ENCODE measurements around the gene RNF213.
"Not testable (repeated sequence)": the region's sequence is repeated elsewhere in the genome, so short reads cannot be mapped to it uniquely, and the experiment has no call there.

RNF213 gene

DNA sequence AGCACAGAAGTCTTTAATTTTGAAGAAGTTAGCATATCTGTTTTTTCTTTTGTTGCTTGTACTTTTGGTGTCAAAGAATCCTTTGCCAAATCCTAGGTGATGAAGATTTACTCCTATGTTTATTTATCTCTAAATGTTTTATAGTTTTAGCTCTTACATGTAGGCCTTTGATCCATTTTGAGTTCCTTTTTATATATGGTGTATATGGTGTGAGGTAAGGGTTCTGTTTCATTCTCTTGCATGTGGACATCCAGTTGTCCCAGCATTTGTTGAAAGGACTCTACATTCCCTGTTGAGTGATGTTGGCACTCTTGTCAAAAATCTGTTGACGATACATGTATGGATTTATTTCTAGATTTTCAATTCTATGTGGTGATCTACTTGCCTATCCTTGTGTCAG is 62.2 kb downstream of the RNF213 start:
- no peak for DNase-seq

DNA sequence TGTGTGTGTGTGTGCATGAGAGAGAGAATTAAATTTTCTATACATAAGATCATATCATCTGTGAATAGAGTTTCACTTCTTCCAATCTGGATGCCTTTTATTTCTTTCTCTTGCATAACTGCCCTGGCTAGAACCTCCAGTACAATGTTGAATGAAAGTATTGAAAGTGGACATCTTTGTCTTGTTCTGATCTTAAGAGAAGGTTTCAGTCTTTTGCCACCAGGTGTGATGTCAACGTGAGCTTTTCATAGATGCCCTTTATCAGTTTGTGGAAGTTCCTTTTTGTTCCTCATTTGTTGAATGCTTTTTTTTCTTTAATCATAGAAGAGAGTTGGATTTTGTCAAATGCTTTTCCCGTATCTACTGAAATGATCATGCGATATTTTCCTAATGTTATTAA is 63.3 kb downstream of the RNF213 start:
- no peak for DNase-seq

- no peak for DNase-seq
Measured at GRCh38 chr17:80327518-80327917, 66.9 kb downstream of the RNF213 start.

GRCh38 chr17:80328634-80329380 is 68.2 kb downstream of the RNF213 start:
- DNase-seq, result no peak

DNA sequence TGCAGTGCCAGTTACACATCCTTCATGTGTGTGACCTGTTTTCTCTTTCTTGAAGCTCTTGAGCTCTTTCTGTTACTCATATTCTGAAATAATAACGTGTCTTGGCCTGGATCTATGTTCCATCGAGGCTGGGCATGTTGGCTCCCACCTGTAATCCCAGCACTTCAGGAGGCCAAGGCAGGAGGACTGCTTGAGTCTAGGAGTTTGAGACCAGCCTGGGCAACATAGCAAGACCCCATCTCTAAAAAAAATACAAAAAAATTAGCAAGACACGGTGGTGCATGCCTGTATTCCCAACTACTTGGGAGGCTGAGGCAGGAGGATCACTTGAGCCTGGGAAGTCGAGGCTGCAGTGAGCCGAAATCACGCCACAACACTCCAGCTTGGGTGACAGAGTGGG is 68.8 kb downstream of the RNF213 start:
- not testable (repeated sequence) for DNase-seq

GRCh38 chr17:80330276-80330675 is 69.6 kb downstream of the RNF213 start:
- no peak for DNase-seq

DNA sequence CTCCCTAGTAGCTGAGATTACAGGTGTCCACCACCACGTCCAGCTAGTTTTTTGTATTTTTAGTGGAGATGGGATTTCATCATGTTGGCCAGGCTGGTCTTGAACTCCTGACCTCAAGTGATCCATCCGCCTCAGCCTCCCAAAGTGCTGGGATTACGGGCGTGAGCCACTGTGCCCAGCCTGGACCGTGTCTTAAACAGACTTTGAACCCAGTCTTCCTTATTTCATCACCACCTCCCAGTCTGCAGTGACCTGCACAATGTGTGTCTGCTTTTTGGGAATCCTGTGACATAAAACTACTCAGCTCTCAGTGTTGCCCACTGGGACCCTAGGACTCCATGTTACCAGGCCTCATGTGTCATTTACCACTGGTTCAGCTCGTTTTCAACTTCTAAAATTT is 70.3 kb downstream of the RNF213 start:
- DNase-seq, result not testable (repeated sequence)

- no peak for DNase-seq
Measured at GRCh38 chr17:80331820-80332219, 71.2 kb downstream of the RNF213 start.

DNA sequence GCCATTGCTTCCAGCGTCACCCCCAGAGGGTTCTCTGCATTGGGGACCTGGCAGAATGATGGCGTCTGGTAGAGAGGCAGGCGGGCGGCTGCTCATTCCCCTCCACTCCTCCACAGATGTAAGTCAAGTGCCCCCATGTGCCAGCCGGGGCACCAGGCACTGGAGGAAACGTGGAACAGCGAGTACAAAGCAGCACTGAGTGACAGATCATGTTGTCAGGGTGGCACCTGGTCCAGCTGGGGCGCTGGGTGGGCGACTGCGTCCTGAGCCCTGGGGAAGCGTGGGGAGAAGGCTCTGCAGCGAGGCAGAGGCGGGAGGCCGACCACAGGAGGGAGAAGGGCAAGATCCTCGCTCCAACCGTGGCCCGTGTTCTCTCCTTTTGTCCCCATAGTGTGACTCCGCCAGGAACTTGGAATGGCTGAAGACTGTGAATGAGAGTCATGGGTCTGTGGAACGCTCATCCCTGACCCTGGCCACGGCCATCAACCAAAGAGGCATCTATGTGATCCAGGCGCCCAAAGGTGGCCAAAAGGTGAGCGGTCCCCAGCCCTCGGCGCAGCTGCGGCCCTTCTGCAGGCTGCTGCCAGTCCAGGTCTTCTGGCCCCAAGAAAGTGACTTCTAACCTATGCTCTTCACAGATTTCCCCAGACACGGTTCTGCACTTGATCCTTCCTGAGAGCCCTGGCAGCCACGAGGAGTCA is 76.7 kb downstream of the RNF213 start:
- no peak for DNase-seq

DNA sequence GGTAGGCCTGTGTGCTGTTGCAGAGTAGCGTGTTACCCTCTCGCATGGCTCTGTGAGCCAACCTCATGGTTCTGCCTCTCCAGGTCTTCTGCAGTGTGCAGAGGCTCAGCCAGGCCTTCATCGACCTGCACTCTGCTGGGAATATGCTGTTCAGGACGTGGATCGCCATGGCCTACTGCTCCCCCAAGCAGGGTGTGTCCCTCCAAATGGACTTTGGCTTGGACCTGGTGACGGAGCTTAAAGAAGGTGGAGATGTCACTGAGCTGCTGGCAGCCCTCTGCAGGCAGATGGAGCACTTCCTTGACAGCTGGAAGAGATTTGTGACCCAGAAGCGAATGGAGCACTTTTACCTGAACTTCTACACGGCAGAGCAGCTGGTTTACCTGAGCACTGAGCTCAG is 78.5 kb downstream of the RNF213 start:
- no peak for DNase-seq

DNA sequence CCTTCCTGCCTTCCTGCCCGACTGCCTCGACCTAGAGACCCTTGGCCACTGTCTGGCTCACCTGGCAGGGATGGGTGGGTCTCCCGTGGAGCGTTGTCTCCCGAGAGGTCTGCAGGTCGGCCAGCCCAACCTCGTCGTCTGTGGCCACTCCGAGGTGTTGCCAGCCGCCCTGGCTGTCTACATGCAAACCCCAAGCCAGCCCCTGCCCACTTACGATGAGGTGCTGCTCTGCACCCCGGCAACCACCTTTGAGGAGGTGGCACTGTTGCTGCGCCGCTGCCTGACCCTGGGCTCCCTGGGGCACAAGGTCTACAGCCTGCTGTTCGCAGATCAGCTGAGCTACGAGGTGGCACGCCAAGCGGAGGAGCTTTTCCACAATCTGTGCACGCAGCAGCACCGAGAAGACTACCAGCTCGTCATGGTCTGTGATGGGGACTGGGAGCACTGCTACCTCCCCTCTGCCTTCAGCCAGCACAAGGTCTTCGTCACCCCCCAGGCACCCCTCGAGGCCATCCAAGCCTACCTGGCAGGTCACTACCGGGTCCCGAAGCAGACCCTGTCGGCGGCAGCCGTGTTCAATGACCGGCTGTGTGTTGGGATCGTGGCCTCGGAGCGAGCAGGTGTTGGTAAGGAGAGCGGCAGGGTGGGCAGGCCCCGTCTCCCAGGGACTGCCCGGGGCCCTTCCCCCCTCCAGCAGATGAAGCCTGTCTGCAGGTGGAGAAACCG is 79.2 kb downstream of the RNF213 start:
- no peak for DNase-seq

DNA sequence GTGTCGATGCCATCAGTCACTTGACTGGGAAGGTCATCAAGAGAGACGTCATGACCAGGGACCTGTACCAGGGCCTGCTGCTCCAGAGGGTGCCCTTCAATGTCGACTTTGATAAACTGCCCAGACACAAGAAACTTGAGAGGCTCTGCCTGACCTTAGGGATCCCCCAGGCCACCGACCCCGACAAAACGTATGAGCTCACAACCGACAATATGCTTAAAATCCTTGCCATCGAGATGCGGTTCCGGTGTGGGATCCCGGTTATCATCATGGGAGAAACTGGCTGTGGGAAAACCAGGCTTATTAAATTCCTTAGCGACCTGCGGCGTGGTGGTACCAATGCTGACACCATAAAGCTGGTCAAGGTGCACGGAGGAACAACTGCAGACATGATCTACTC is 84.7 kb downstream of the RNF213 start:
- DNase-seq, result no peak

- no peak for DNase-seq
Measured at GRCh38 chr17:80345841-80346497, 85.3 kb downstream of the RNF213 start.

GRCh38 chr17:80346498-80347275 is 86.0 kb downstream of the RNF213 start:
- no peak for DNase-seq

DNA sequence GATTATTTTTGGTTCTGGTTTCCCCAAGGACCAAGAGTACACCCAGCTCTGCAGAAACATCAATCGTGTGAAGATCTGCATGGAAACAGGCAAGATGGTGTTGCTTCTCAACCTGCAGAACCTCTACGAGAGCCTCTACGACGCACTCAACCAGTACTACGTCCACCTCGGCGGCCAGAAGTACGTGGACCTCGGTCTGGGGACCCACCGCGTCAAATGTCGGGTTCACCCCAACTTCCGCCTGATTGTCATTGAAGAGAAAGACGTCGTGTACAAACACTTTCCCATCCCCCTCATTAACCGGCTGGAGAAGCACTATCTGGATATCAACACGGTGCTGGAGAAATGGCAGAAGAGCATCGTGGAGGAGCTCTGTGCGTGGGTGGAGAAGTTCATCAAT is 86.9 kb downstream of the RNF213 start:
- DNase-seq, result no peak

GRCh38 chr17:80347948-80348351 is 87.3 kb downstream of the RNF213 start:
- no peak for DNase-seq

- no peak for DNase-seq
Measured at GRCh38 chr17:80348551-80349150, 88.0 kb downstream of the RNF213 start.

GRCh38 chr17:80349151-80349651 is 88.5 kb downstream of the RNF213 start:
- no peak for DNase-seq

- no peak for DNase-seq
Measured at GRCh38 chr17:80349751-80350150, 89.1 kb downstream of the RNF213 start.

- no peak for DNase-seq
Measured at GRCh38 chr17:80352216-80352895, 91.7 kb downstream of the RNF213 start.

DNA sequence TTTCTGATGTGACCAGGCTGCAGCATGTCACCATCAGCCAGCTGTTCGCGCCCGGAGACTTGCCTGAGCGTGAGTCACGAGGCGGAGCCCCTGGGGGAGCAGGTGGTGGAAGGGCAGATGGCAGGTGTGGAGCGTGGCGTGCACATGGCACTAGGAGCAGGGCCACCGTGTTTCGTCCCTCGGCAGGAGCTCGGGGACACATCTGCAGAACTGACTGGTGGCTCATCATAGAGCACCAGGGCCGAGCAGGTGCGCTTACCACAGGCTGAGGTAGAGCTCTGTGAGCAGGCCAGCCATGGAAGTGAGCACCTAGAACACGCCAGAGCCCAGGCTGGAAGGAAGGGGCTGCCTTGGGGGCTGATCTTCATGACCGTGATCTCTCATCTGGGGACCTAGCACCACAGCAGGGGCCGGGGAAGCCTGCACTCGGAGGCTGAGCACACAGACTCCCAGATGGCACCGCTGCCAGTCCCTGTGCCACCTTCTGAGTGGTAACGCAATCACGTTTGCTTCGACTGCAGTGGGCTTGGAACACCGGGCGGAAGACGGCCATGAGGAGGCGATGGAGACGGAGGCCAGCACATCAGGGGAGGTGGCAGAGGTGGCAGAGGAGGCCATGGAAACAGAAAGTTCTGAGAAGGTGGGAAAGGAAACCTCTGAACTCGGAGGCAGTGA is 92.5 kb downstream of the RNF213 start:
- no peak for DNase-seq
